Measurements from ENCODE around the gene DLEC1.
"Not testable (repeated sequence)": the region's sequence is repeated elsewhere in the genome, so short reads cannot be mapped to it uniquely, and the experiment has no call there.

The DLEC1 gene

GRCh38 chr3:38154625-38155255, 115.7 kb downstream of the DLEC1 start:
- Histone ChIP-seq H3K4me3 (ENCODE audit: insufficient read length, low read depth) (no peak overlapping the region), H3K9ac (ENCODE audit: insufficient read length, low read depth) (no peak overlapping the region), H3K36me3 (ENCODE audit: insufficient read depth, insufficient read length, low read length) (no peaks in the 10 kb centered on the region), H3K4me1 (ENCODE audit: insufficient read depth, insufficient read length) (no peaks in the 10 kb centered on the region), H3K9me3 (ENCODE audit: insufficient read depth, low read length) (no peaks in the 10 kb centered on the region), H3K27me3 (ENCODE audit: insufficient read depth, insufficient read length) (no peaks in the 10 kb centered on the region)
- no peak for DNase-seq (ENCODE audit: low read depth, low spot score)
- TF ChIP-seq SUZ12 (IDR thresholded peaks at IDR 0.05; ENCODE audit: extremely low read depth, insufficient read depth, insufficient read length) (no peak), YY1 (IDR thresholded peaks at IDR 0.05; ENCODE audit: insufficient read depth, insufficient read length) (no peak), ZNF274 (IDR thresholded peaks at IDR 0.05; ENCODE audit: low read depth, low read length) (no peak)

- DNase-seq (ENCODE audit: low read depth, low spot score) = no peak
- H3K4me1 ChIP-seq (ENCODE audit: insufficient read depth, insufficient read length) = no peaks in the 10 kb centered on the region
- H3K36me3 ChIP-seq (ENCODE audit: insufficient read depth, insufficient read length, low read length) = no peaks in the 10 kb centered on the region
- no peak overlapping the region for H3K4me3 ChIP-seq (ENCODE audit: insufficient read length, low read depth)
- TF ChIP-seq ZNF274 (IDR thresholded peaks at IDR 0.05; ENCODE audit: low read depth, low read length) = no peak
- TF ChIP-seq YY1 (IDR thresholded peaks at IDR 0.05; ENCODE audit: insufficient read depth, insufficient read length) = no peak
- TF ChIP-seq SUZ12 (IDR thresholded peaks at IDR 0.05; ENCODE audit: extremely low read depth, insufficient read depth, insufficient read length) = no peak
- no peak overlapping the region for H3K9ac ChIP-seq (ENCODE audit: insufficient read length, low read depth)
- no peaks in the 10 kb centered on the region; the same call in 1 of the 2 replicates for H3K9me3 ChIP-seq (ENCODE audit: insufficient read depth, low read length)
- no peaks in the 10 kb centered on the region for H3K27me3 ChIP-seq (ENCODE audit: insufficient read depth, insufficient read length)
These were observed 116.8 kb downstream of the DLEC1 start for GRCh38 chr3:38155825-38156224.

GRCh38 chr3:38157117-38157516, 118.1 kb downstream of the DLEC1 start:
- no peak for DNase-seq (ENCODE audit: low read depth, low spot score)
- Histone ChIP-seq H3K9ac (ENCODE audit: insufficient read length, low read depth) (no peak overlapping the region), H3K36me3 (ENCODE audit: insufficient read depth, insufficient read length, low read length) (no peaks in the 10 kb centered on the region), H3K9me3 (ENCODE audit: insufficient read depth, low read length) (no peaks in the 10 kb centered on the region; the same call in 1 of the 2 replicates), H3K4me3 (ENCODE audit: insufficient read length, low read depth) (no peak overlapping the region), H3K27me3 (ENCODE audit: insufficient read depth, insufficient read length) (no peaks in the 10 kb centered on the region), H3K4me1 (ENCODE audit: insufficient read depth, insufficient read length) (no peaks in the 10 kb centered on the region)
- TF ChIP-seq SUZ12 (IDR thresholded peaks at IDR 0.05; ENCODE audit: extremely low read depth, insufficient read depth, insufficient read length) = no peak
- no peak for TF ChIP-seq YY1 (IDR thresholded peaks at IDR 0.05; ENCODE audit: insufficient read depth, insufficient read length)
- no peak for TF ChIP-seq ZNF274 (IDR thresholded peaks at IDR 0.05; ENCODE audit: low read depth, low read length)

- no peaks in the 10 kb centered on the region; the same call in 1 of the 2 replicates for H3K9me3 ChIP-seq (ENCODE audit: insufficient read depth, low read length)
- no peak overlapping the region for H3K9ac ChIP-seq (ENCODE audit: insufficient read length, low read depth)
- no peaks in the 10 kb centered on the region for H3K27me3 ChIP-seq (ENCODE audit: insufficient read depth, insufficient read length)
- no peaks in the 10 kb centered on the region for H3K4me1 ChIP-seq (ENCODE audit: insufficient read depth, insufficient read length)
- no peak overlapping the region for H3K4me3 ChIP-seq (ENCODE audit: insufficient read length, low read depth)
- DNase-seq (ENCODE audit: low read depth, low spot score) = no peak
- H3K36me3 ChIP-seq (ENCODE audit: insufficient read depth, insufficient read length, low read length) = no peaks in the 10 kb centered on the region
- TF ChIP-seq ZNF274 (IDR thresholded peaks at IDR 0.05; ENCODE audit: low read depth, low read length) (no peak), YY1 (IDR thresholded peaks at IDR 0.05; ENCODE audit: insufficient read depth, insufficient read length) (no peak), SUZ12 (IDR thresholded peaks at IDR 0.05; ENCODE audit: extremely low read depth, insufficient read depth, insufficient read length) (no peak)
These were observed 118.6 kb downstream of the DLEC1 start for GRCh38 chr3:38157595-38157994.

- H3K27me3 ChIP-seq (ENCODE audit: insufficient read depth, insufficient read length) = no peaks in the 10 kb centered on the region
- no peaks in the 10 kb centered on the region for H3K36me3 ChIP-seq (ENCODE audit: insufficient read depth, insufficient read length, low read length)
- H3K4me3 ChIP-seq (ENCODE audit: insufficient read length, low read depth) = no peak overlapping the region
- no peak for TF ChIP-seq YY1 (IDR thresholded peaks at IDR 0.05; ENCODE audit: insufficient read depth, insufficient read length)
- no peak for TF ChIP-seq SUZ12 (IDR thresholded peaks at IDR 0.05; ENCODE audit: extremely low read depth, insufficient read depth, insufficient read length)
- TF ChIP-seq ZNF274 (IDR thresholded peaks at IDR 0.05; ENCODE audit: low read depth, low read length) = no peak
- no peak overlapping the region for H3K9ac ChIP-seq (ENCODE audit: insufficient read length, low read depth)
- H3K9me3 ChIP-seq (ENCODE audit: insufficient read depth, low read length) = no peaks in the 10 kb centered on the region; the same call in 1 of the 2 replicates
- no peak for DNase-seq (ENCODE audit: low read depth, low spot score)
- no peaks in the 10 kb centered on the region for H3K4me1 ChIP-seq (ENCODE audit: insufficient read depth, insufficient read length)
These were observed 119.5 kb downstream of the DLEC1 start for GRCh38 chr3:38158472-38158871.

GRCh38 chr3:38160704-38161103, 121.7 kb downstream of the DLEC1 start:
- not testable (repeated sequence) for H3K9me3 ChIP-seq (ENCODE audit: insufficient read depth, low read length); H3K9ac ChIP-seq (ENCODE audit: insufficient read length, low read depth); H3K36me3 ChIP-seq (ENCODE audit: insufficient read depth, insufficient read length, low read length); H3K4me3 ChIP-seq (ENCODE audit: insufficient read length, low read depth); H3K27me3 ChIP-seq (ENCODE audit: insufficient read depth, insufficient read length); DNase-seq (ENCODE audit: low read depth, low spot score); H3K4me1 ChIP-seq (ENCODE audit: insufficient read depth, insufficient read length)

GRCh38 chr3:38163117-38163840, 124.3 kb downstream of the DLEC1 start:
- peaks cover 6% of the 10 kb centered on the region for H3K36me3 ChIP-seq (ENCODE audit: insufficient read depth, insufficient read length, low read length)
- no peak overlapping the region for H3K4me3 ChIP-seq (ENCODE audit: insufficient read length, low read depth)
- TF ChIP-seq YY1 (IDR thresholded peaks at IDR 0.05; ENCODE audit: insufficient read depth, insufficient read length) (no peak), ZNF274 (IDR thresholded peaks at IDR 0.05; ENCODE audit: low read depth, low read length) (no peak), SUZ12 (IDR thresholded peaks at IDR 0.05; ENCODE audit: extremely low read depth, insufficient read depth, insufficient read length) (no peak)
- no peaks in the 10 kb centered on the region; the same call in 1 of the 2 replicates for H3K9me3 ChIP-seq (ENCODE audit: insufficient read depth, low read length)
- DNase-seq (ENCODE audit: low read depth, low spot score) = no peak
- no peak overlapping the region for H3K9ac ChIP-seq (ENCODE audit: insufficient read length, low read depth)
- H3K27me3 ChIP-seq (ENCODE audit: insufficient read depth, insufficient read length) = no peaks in the 10 kb centered on the region
- H3K4me1 ChIP-seq (ENCODE audit: insufficient read depth, insufficient read length) = no peaks in the 10 kb centered on the region

All from NT2/D1 (cell line).